GM12892 (cell line): ENCODE measurements around the gene DVL2.

Experiments used
- POLR2A ChIP-seq: IDR thresholded peaks from 2 replicates; pipeline ENCODE4 v1.6.1; 2011; ENCODE audit warnings: low read depth, low read length, control low read depth
- POLR2AphosphoS5 ChIP-seq: IDR thresholded peaks from 2 replicates; pipeline ENCODE4 v1.6.1; 2011; ENCODE audit warnings: low read depth, low read length, control low read depth

DNA sequence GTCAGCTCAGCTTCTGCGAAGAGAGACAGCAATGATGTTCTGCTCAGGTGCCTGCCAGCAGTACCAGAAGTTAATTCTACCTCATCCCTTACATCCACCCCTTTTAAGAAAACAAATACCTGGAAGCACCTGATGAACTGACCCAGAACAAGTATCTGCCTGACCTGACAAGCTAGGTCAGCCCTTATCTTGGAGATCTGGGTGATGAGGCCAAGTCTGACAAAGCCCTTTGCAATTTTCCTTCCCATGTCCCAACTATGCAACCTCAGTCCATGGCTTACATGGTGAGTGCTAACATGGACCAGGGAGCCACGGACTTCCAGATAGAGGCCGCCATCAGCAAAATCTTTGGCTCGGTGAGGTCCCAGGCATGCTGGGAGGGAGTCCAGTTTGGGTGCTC is 10.9 kb downstream of the DVL2 start:
- TF ChIP-seq POLR2AphosphoS5: no peak
- no peak for TF ChIP-seq POLR2A
